HG03045 (cell line): ENCODE data around the gene CARD14.

ENCODE experiments used
- ATAC-seq: cut with Tn5 transposase; IDR thresholded peaks from one replicate; pipeline ENCODE4 v1.9.1; 2021; ENCODE audit warnings: mild to moderate bottlenecking, moderate library complexity; ENCODE audit not compliant: unreplicated experiment

Gene CARD14

GRCh38 chr17:80208050-80208449, 38.2 kb downstream of the CARD14 start:
- no peak for ATAC-seq

DNA sequence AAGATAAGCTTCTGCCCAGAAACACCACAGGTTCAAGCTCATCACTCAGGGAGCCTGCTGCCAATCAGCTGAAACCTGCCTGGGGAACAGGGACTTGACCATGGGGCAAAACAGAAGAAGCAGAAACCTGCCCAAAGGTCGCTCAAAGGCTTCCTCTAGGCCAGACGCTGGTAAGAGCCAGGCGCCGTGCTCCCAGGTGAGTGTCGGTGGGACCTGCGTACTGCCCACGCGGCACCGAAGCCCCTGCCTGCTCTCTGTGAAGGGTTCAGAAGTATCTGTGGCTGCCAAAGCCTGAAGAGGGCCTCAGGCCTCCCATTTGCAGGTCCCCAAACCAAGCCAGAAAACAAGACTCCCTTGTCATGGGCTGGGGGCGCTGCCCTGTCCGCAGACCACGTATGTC, 39.9 kb downstream of the CARD14 start:
- no peak for ATAC-seq

GRCh38 chr17:80210348-80211108, 40.7 kb downstream of the CARD14 start:
- no peak for ATAC-seq

DNA sequence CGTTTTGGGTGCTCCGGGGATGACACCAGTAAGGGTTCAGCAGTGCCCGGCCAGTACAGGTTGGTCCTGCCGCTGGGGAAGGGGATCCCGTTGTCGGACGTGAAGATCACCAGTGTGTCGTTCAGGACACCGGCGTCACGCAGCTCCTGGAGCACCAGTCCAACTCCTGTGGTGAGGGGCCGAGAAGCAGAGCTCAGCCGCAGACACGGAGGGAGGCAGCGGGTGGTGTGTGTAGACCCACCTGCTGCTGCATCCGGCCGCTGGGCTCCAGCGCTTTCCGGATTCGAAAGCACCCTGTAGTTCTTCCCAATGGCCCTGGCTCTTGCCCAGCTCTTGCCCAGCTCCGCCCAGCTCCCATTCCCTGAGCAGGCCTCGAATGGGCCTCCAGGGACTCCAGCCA, 42.3 kb downstream of the CARD14 start:
- no peak for ATAC-seq

DNA sequence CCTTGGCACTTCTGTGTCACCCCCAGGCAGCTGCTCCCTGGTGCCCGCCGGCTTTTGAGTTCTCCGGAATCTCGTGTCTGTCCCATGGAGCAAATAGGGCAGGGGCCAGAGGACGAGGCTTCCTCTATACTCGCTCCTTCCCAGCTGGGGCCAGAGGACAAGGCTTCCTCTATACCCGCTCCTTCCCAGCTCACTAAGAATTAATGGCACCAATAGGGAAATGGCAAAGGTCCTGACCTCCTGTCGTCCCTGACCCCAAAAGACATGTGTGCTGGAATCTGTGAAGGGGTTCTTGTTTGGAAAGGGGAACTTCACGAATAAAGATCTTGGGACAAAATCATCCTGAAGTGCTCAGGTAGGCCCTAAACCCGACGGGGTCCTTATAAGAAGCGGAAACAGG, 42.7 kb downstream of the CARD14 start:
- ATAC-seq: no peak

GRCh38 chr17:80212962-80213642, 43.3 kb downstream of the CARD14 start:
- ATAC-seq: no peak

GRCh38 chr17:80213643-80213975, 43.8 kb downstream of the CARD14 start:
- no peak for ATAC-seq

DNA sequence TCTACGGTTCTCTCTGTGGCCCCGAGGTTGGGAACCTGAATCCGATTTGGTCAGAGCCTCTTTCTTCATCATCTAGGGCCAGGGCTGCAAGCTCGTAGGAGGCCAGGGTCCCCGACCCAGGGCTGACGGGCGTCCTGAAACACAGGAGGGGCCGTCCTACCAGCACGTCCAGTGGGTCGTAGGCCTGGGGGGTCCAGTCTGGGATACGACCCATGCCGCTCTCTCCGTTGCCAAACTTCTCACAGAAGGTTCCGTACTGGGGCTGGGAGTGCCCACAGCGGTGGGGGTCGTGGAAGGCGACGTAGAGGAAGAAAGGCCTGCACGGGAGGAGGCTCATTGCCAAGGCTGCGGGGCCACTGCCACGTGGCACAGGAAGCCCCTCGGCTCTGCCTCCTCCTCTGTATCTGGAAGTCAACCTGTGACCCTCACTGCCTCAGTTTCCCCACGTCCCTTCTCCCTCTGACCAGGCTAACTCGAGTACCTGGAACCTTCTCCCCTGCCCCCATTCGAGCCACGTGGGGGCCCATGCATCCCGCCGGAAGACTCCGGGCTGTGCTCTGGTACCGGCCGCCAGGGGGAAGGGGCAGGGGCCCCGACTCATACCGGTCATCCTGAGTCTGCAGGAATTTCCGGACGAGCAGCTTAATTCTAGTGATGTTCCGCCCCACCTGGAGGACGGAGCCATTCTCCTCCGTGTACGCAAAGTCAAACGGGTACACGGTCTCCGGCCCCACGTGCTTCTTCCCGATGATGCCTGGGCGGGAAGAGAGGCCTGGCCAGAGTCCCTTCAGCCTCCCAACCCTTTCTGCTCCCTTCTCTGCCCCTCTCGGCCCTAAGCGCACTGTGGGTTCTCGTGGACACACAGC, 44.4 kb downstream of the CARD14 start:
- ATAC-seq: no peak

GRCh38 chr17:80214878-80215210, 45.0 kb downstream of the CARD14 start:
- ATAC-seq: no peak

GRCh38 chr17:80216473-80217456, 46.9 kb downstream of the CARD14 start:
- ATAC-seq: no peak

- ATAC-seq: no peak
These were observed 48.0 kb downstream of the CARD14 start for GRCh38 chr17:80217703-80218362.

- ATAC-seq: no peak
These were observed 48.6 kb downstream of the CARD14 start for GRCh38 chr17:80218391-80218790.

DNA sequence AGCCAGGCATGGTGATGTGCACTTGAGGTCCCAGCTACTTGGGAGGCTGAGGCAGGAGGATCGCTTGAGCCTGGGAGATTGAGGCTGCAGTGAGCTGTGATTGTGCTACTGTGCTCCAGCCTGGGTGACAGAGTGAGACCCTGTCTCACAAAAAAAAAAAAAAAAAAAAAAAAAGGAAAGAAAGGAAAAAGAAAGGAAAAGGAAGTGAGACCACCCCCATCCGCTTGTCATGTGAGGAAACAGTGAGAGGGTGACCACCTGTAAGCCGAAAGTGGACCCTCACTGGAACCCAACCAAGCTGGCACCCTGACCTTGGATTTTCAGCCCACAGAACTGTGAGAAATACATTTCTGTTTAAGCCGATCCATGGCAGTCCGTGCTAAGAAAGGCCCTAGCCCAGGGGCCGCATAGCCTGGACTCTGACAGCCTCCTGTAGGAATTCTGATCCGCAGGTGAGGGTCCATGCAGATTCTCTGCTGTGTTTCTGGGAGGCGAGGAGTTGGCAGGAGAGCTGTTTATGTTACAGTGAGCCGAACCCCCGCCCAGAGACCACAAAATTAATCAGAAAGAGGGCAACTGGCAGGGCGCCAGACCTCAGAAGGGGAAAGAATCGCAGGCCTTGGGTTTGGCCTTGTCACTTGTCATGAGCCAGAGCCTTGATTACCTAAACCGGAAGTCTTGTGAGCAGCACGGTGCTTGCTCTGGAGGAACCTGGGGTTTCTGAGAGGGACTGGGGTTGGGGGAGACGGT, 49.4 kb downstream of the CARD14 start:
- ATAC-seq: peak; percentile 38

DNA sequence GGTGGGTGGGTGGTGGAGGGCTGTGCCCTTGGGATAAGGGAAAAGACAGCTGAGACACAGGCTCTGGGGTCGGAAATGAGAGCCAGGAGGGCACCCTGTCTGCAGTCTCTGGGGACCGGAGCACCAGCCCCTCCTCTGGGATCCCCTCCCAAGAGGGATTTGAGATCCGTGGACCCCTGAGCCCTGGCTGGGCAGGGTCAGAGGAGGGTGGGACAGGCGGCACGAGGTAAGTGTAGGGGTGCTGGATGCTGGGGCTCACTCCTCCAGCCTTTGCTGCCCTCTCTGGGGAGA, 49.9 kb downstream of the CARD14 start:
- no peak for ATAC-seq

DNA sequence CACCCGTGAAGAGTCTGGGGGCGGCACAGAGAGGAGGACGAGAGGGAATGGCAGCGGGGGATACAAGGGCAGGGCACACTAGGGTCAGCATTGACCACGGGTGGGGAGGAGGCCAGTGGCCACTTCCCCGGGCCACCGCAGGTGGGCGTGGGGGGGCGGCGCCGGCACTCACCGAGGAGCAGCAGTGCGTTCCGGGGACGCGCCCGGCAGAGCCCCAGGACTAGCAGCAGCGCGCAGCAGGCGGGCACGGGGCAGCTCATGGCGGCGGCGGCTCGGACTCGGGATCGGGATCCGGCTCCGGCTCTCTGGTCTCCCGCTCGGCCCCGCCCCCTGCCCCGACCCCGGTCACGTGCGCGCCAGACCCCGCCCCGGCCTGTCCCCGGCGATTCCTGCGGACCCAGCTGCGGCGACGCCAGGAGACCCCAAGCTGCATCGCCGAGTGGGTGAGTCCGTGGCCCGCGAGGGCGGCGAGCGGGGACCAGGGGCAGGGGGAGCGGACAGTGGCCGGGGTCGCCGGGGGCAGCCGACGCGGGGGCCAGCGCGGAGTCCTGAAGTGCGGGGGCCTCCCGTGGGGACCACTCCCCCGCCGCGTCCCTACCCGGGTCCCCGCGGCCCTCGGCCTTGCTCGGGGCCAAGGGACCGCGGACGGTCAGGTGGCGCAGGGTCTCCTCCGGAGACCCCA, 50.4 kb downstream of the CARD14 start, which contains the start of the genes SGSH and SLC26A11:
Gene SGSH (minus strand): TSS at position 280 of the 682 bp plus-strand sequence. CDS start 20 bp downstream, at position 260.
Gene SLC26A11 (plus strand): TSS at position 374 of the 682 bp plus-strand sequence. CDS start 1,134 bp downstream, outside the sequence.
- peak; percentile 39 for ATAC-seq

DNA sequence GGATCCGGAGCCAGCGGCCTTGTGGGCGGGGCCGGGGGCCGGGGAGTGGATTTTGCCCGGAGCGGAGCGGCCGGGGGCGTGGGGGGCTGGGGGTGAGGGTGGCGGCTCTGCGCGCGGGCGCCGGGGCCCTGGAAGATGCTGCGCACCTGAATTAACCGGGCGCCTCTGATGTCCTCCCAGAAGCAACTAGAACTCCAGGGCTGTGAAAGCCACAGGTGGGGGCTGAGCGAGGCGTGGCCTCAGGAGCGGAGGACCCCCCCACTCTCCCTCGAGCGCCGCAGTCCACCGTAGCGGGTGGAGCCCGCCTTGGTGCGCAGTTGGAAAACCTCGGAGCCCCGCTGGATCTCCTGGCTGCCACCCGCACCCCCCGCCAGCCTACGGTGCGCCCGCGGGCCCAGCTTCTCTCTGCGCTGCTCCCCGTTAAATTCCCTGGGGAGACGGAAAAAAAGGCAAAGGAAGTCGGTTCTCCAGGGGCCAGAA, 50.9 kb downstream of the CARD14 start:
- ATAC-seq: no peak

- no peak for ATAC-seq
These were observed 51.7 kb downstream of the CARD14 start for GRCh38 chr17:80221351-80222105.
